Kidney epithelial cell (primary cell): ENCODE results near the gene GTF3C6. TPM values are rescaled to one million over a fixed set of nuclear protein-coding genes. Genes with fewer than 3 reads are reported as not detected.

Source experiments
- DNase-seq: peaks from one replicate; pipeline ENCODE4 v3.0.0-alpha.2; 2010; ENCODE audit warnings: low read depth
- H3K27me3 ChIP-seq: 2 replicates; pipeline ENCODE4 v1.6.0; 2011; ENCODE audit warnings: low read length; ENCODE audit not compliant: control insufficient read depth, insufficient read depth
- H3K36me3 ChIP-seq: 2 replicates; pipeline ENCODE4 v1.5.1; 2011; ENCODE audit warnings: low read length; ENCODE audit not compliant: control insufficient read depth, insufficient read depth
- H3K4me3 ChIP-seq: 2 replicates; pipeline ENCODE4 v1.5.1; 2011; ENCODE audit warnings: low read depth, mild to moderate bottlenecking, control low read depth, low read length
- CTCF ChIP-seq: IDR thresholded peaks from 2 replicates; pipeline ENCODE4 v1.5.1; 2011; ENCODE audit warnings: mild to moderate bottlenecking, moderate library complexity, low read length, control low read depth, inconsistent platforms; ENCODE audit not compliant: insufficient read depth, poor library complexity, severe bottlenecking
- total RNA-seq: library from RNA; depleted of rRNA; stranded (reverse); fragments of >200 nt; gene quantifications from 2 replicates; pipeline ENCODE4 v1.2.3, GENCODE V29; 2015

Gene GTF3C6, protein sequence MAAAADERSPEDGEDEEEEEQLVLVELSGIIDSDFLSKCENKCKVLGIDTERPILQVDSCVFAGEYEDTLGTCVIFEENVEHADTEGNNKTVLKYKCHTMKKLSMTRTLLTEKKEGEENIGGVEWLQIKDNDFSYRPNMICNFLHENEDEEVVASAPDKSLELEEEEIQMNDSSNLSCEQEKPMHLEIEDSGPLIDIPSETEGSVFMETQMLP
- 66.3 and 68.3 TPM in 2 replicates for total RNA-seq

DNA sequence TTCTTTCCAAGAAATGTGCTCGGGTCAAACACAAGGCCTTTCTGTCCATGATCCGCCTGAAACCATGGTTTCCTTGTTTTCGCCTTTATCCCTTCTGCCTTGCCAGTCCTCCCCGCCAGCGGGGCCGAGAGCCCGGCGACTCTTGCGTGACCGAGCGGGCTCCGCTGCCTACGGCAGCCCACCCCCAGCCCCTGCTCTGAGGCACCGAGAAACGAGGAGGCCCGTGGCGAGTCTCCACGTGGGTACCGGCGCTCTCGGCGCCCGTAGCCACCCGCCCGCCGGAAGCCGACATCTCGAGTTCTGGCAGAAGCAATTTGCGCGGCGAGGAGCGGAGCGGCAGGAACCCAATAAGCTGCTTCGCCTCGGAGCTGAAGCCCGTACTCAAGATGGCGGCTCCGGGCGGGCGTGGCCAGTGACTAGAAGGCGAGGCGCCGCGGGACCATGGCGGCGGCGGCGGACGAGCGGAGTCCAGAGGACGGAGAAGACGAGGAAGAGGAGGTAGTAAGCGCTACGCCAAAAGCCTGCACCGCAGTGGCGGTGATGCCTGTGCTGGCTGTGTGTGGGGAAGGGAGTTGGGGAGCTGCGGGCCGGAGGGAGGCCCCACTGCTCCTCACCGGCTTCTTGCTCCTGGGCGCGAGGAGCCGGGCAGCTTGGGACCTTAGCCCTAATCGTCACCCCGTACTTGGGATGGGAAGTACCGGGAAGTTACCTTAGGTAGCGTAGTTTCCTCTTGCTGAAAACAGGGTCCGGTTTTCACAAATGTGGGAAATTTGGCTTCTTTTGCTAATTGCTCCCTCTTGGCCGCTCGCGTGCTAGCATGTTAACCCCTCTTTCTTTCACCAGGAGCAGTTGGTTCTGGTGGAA is at the start of gene GTF3C6:
Gene GTF3C6, plus strand, starts transcription at position 378 of the 864 bp plus-strand sequence. Its CDS starts 64 bp downstream, at position 442.
- Histone ChIP-seq H3K27me3 (no peaks in the 10 kb centered on the region), H3K4me3 (peak within 1 kb of the TSS; percentile 77), H3K36me3 (no peaks in the 10 kb centered on the region)
- peak; percentile 72 for DNase-seq
- TF ChIP-seq CTCF, result no peak

GRCh38 chr6:110930781-110931180 is 27.7 kb upstream of the GTF3C6 start:
- no peak for DNase-seq
- TF ChIP-seq CTCF, result no peak
- Histone ChIP-seq H3K4me3 (no peak overlapping the region), H3K27me3 (no peaks in the 10 kb centered on the region), H3K36me3 (no peaks in the 10 kb centered on the region)

- no peak for DNase-seq
- no peak for TF ChIP-seq CTCF
- H3K36me3 ChIP-seq, result no peaks in the 10 kb centered on the region
- no peaks in the 10 kb centered on the region for H3K27me3 ChIP-seq
- H3K4me3 ChIP-seq, result no peak overlapping the region
These were observed 24.6 kb upstream of the GTF3C6 start for GRCh38 chr6:110933912-110934311.

- no peak for DNase-seq
- no peak for TF ChIP-seq CTCF
- Histone ChIP-seq H3K27me3 (no peaks in the 10 kb centered on the region), H3K36me3 (no peaks in the 10 kb centered on the region), H3K4me3 (no peak overlapping the region)
These were observed 24.1 kb upstream of the GTF3C6 start for GRCh38 chr6:110934381-110934898.

DNA sequence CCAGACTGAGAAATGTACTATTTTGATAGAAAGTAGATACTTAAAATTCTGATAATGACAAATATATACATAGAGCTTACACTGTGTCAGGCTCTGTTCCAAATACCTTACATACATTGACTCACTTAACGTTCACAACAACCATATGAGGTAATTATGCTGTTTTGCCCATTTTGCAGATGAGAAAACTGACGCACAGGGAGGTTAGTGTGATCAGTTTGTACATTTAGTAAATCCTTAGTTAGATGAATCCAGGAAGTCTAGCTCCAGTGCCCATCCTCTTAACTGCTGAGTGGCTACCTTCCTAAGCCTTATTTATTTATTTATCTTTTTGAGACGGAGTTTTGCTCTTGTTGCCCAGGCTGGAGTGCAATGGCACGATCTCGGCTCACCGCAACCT is 23.3 kb upstream of the GTF3C6 start:
- DNase-seq, result no peak
- H3K36me3 ChIP-seq, result no peaks in the 10 kb centered on the region
- H3K4me3 ChIP-seq, result no peak overlapping the region
- TF ChIP-seq CTCF, result no peak
- H3K27me3 ChIP-seq, result no peaks in the 10 kb centered on the region
